Keratinocyte (primary cell): Measurements from ENCODE around the gene ORM2. TPM values are rescaled to one million over a fixed set of nuclear protein-coding genes. Genes with fewer than 3 reads are reported as not detected.
"Not testable (repeated sequence)": the region's sequence is repeated elsewhere in the genome, so short reads cannot be mapped to it uniquely, and the experiment has no call there.

Experiments used
- DNase-seq: peaks from one replicate; pipeline ENCODE4 v3.0.0-alpha.2; 2011; ENCODE audit warnings: low read depth, missing footprints, low spot score
- FAIRE-seq: peaks from 2 replicates; lab custom pipeline; 2011; peaks lifted over from hg19 to GRCh38; lab: Jason Lieb, UNC
- H2AFZ ChIP-seq: 2 replicates; pipeline ENCODE4 v1.6.0; 2012; ENCODE audit warnings: low read length, control low read depth, inconsistent platforms; ENCODE audit not compliant: control insufficient read depth
- H3K27ac ChIP-seq: 2 replicates; pipeline ENCODE4 v1.5.1; 2011; ENCODE audit warnings: low read length; ENCODE audit not compliant: control insufficient read depth, insufficient read depth
- H3K27me3 ChIP-seq: 3 replicates; pipeline ENCODE4 v1.6.0; 2011; ENCODE audit warnings: low read length; ENCODE audit not compliant: control insufficient read depth, insufficient read depth; ENCODE audit errors: extremely low read depth
- H3K36me3 ChIP-seq, 2 experiments: 2 replicates in 1 of 2; 3 replicates in 1 of 2; pipeline ENCODE4 v1.5.1; 2011; ENCODE audit warnings: low read length in 2 of 2, mild to moderate bottlenecking in 1 of 2; ENCODE audit not compliant: control insufficient read depth in 2 of 2, insufficient read depth in 2 of 2; ENCODE audit errors: extremely low read depth in 1 of 2
- H3K4me1 ChIP-seq: 3 replicates; pipeline ENCODE4 v1.5.1; 2011; ENCODE audit warnings: low read length; ENCODE audit not compliant: control insufficient read depth, insufficient read depth; ENCODE audit errors: extremely low read depth
- H3K4me2 ChIP-seq: 3 replicates; pipeline ENCODE4 v1.6.0; 2011; ENCODE audit warnings: low read depth, low read length; ENCODE audit not compliant: control insufficient read depth, insufficient read depth; ENCODE audit errors: extremely low read depth
- H3K4me3 ChIP-seq, 3 experiments: fragments of 200-600 bp in 1 of 3; sonication (generic) in 1 of 3; 2 replicates in 2 of 3; 3 replicates in 1 of 3; pipeline ENCODE4 v1.5.1; 2011 to 2016; ENCODE audit warnings: low read length in 3 of 3, mild to moderate bottlenecking in 3 of 3, control low read depth in 2 of 3, inconsistent platforms in 1 of 3, low read depth in 1 of 3, mixed read lengths in 1 of 3, mixed run types in 1 of 3, moderate library complexity in 1 of 3; ENCODE audit not compliant: control insufficient read depth in 2 of 3, insufficient read depth in 2 of 3; ENCODE audit errors: extremely low read depth in 1 of 3
- H3K79me2 ChIP-seq: 2 replicates; pipeline ENCODE4 v1.6.0; 2012; ENCODE audit warnings: low read length; ENCODE audit not compliant: control insufficient read depth, insufficient read depth
- H3K9ac ChIP-seq: 3 replicates; pipeline ENCODE4 v1.6.0; 2011; ENCODE audit warnings: low read length; ENCODE audit not compliant: control insufficient read depth, insufficient read depth; ENCODE audit errors: extremely low read depth
- H3K9me1 ChIP-seq: 3 replicates; pipeline ENCODE4 v1.6.0; 2011; ENCODE audit warnings: low read length; ENCODE audit not compliant: control insufficient read depth, insufficient read depth; ENCODE audit errors: extremely low read depth
- H3K9me3 ChIP-seq: 2 replicates; pipeline ENCODE4 v1.5.1; 2012; ENCODE audit warnings: low read depth, low read length; ENCODE audit not compliant: control insufficient read depth
- H4K20me1 ChIP-seq: 3 replicates; pipeline ENCODE4 v1.6.0; 2011; ENCODE audit warnings: low read length; ENCODE audit not compliant: control insufficient read depth, insufficient read depth; ENCODE audit errors: extremely low read depth
- dilution Hi-C: fragments of 300-500 bp; cut with MboI; formaldehyde crosslinking; loops from one replicate; pipeline ENCODE4 v1.7.0; 2020; ENCODE audit warnings: low sequenced_read_pairs; ENCODE audit not compliant: extremely low pct_ligation_motif_present
- polyA plus RNA-seq, 5 experiments: library from polyadenylated mRNA; depleted of rRNA in 3 of 5; stranded (reverse) in 3 of 5; stranded (forward) in 1 of 5; unstranded in 1 of 5; fragments of >200 nt; gene quantifications; 1 replicate in 1 of 5; 2 replicates in 3 of 5; 3 replicates in 1 of 5; pipeline versions ENCODE4 v1.2.1 to v1.2.3, GENCODE V29; 2011 to 2012; ENCODE audit warnings: missing spikeins in 2 of 5, low read depth in 1 of 5, low replicate concordance in 1 of 5

Gene ORM2
- polyA plus RNA-seq, 1 donor (not counting 4 experiments of a cell fraction or from before 2014, with no cell fraction given), result not detected

GRCh38 chr9:114322160-114322818 lies 7.4 kb upstream of the ORM2 start:
- H3K79me2 ChIP-seq, H3K4me3 ChIP-seq, H3K27ac ChIP-seq, DNase-seq, H3K4me1 ChIP-seq, H3K36me3 ChIP-seq, H2AFZ ChIP-seq, H3K9me1 ChIP-seq, H3K27me3 ChIP-seq, H3K9ac ChIP-seq, H3K4me2 ChIP-seq, H3K9me3 ChIP-seq, dilution Hi-C loops, H4K20me1 ChIP-seq, FAIRE-seq: not testable (repeated sequence)

- FAIRE-seq, H3K79me2 ChIP-seq, H2AFZ ChIP-seq, H3K9me3 ChIP-seq, H3K4me3 ChIP-seq, H3K27ac ChIP-seq, H3K27me3 ChIP-seq, H3K9ac ChIP-seq, H3K9me1 ChIP-seq, H3K36me3 ChIP-seq, DNase-seq, dilution Hi-C loops, H3K4me1 ChIP-seq, H3K4me2 ChIP-seq, H4K20me1 ChIP-seq: not testable (repeated sequence)
Measured at GRCh38 chr9:114322831-114323531, 6.7 kb upstream of the ORM2 start, which contains the start of gene ORM1. TSS of gene ORM1 (plus strand) at chr9:114323098. CDS start at chr9:114323134, 36 bp downstream.

- H4K20me1 ChIP-seq, H3K79me2 ChIP-seq, H3K9ac ChIP-seq, H3K27ac ChIP-seq, H3K9me3 ChIP-seq, H3K27me3 ChIP-seq, H3K4me2 ChIP-seq, H2AFZ ChIP-seq, H3K4me3 ChIP-seq, H3K9me1 ChIP-seq, dilution Hi-C loops, H3K36me3 ChIP-seq, H3K4me1 ChIP-seq, DNase-seq, FAIRE-seq: not testable (repeated sequence)
Measured at GRCh38 chr9:114323849-114324248, 5.8 kb upstream of the ORM2 start.
